Trophoblast cell (in vitro differentiated cells and primary cell): ENCODE results near the gene INS.

Experiments used
- DNase-seq, 2 donors: peaks; one replicate each; pipeline ENCODE4 v3.0.0-alpha.2; 2016
- H2AFZ ChIP-seq: 2 replicates; pipeline ENCODE4 v1.6.1; 2013; ENCODE audit warnings: low read length, moderate library complexity, mild to moderate bottlenecking; ENCODE audit not compliant: insufficient read depth, poor library complexity
- H2AK5ac ChIP-seq: 2 replicates; pipeline ENCODE4 v1.6.1; 2013; ENCODE audit warnings: mild to moderate bottlenecking, low read length
- H2BK120ac ChIP-seq: 2 replicates; pipeline ENCODE4 v1.6.1; 2013; ENCODE audit warnings: low read length, mild to moderate bottlenecking, moderate library complexity; ENCODE audit not compliant: insufficient read depth, poor library complexity
- H2BK12ac ChIP-seq: 2 replicates; pipeline ENCODE4 v1.6.1; 2013; ENCODE audit warnings: mild to moderate bottlenecking, low read length, moderate library complexity
- H2BK5ac ChIP-seq: 2 replicates; pipeline ENCODE4 v1.6.1; 2013; ENCODE audit warnings: low read length, low read depth, moderate library complexity, mild to moderate bottlenecking; ENCODE audit not compliant: poor library complexity
- H3K14ac ChIP-seq: 2 replicates; pipeline ENCODE4 v1.6.1; 2013; ENCODE audit warnings: mild to moderate bottlenecking, low read length
- H3K18ac ChIP-seq: 2 replicates; pipeline ENCODE4 v1.6.1; 2013; ENCODE audit warnings: mild to moderate bottlenecking, low read length
- H3K23ac ChIP-seq: 2 replicates; pipeline ENCODE4 v1.6.1; 2013; ENCODE audit warnings: low read length
- H3K27ac ChIP-seq: 2 replicates; pipeline ENCODE4 v1.5.1; 2013; ENCODE audit warnings: low read depth, mild to moderate bottlenecking, inconsistent platforms, low read length, moderate library complexity
- H3K27me3 ChIP-seq: 2 replicates; pipeline ENCODE4 v1.6.1; 2013; ENCODE audit warnings: inconsistent platforms, mild to moderate bottlenecking, low read length, moderate library complexity; ENCODE audit not compliant: insufficient read depth
- H3K36me3 ChIP-seq, 2 experiments: 1 replicate in 1 of 2; 2 replicates in 1 of 2; pipeline ENCODE4 v1.6.1; 2013; ENCODE audit warnings: low read length in 2 of 2, mild to moderate bottlenecking in 2 of 2, moderate library complexity in 1 of 2; ENCODE audit not compliant: insufficient read depth in 2 of 2, control insufficient read depth in 1 of 2
- H3K4ac ChIP-seq: 2 replicates; pipeline ENCODE4 v1.6.1; 2013; ENCODE audit warnings: low read depth, mild to moderate bottlenecking, low read length, moderate library complexity
- H3K4me1 ChIP-seq, 2 experiments: 1 replicate in 1 of 2; 2 replicates in 1 of 2; pipeline ENCODE4 v1.6.1; 2013; ENCODE audit warnings: low read length in 2 of 2, mild to moderate bottlenecking in 2 of 2, moderate library complexity in 1 of 2; ENCODE audit not compliant: insufficient read depth in 2 of 2, control insufficient read depth in 1 of 2
- H3K4me2 ChIP-seq: 2 replicates; pipeline ENCODE4 v1.6.1; 2013; ENCODE audit warnings: inconsistent platforms, mild to moderate bottlenecking, low read length, moderate library complexity
- H3K4me3 ChIP-seq: 2 replicates; pipeline ENCODE4 v1.5.1; 2013; ENCODE audit warnings: mild to moderate bottlenecking, low read depth, low read length, inconsistent platforms
- H3K79me1 ChIP-seq: one replicate; pipeline ENCODE4 v1.6.1; 2013; ENCODE audit warnings: low read length
- H3K79me2 ChIP-seq: 2 replicates; pipeline ENCODE4 v1.6.1; 2013; ENCODE audit warnings: low read length, mild to moderate bottlenecking; ENCODE audit not compliant: control insufficient read depth, insufficient read depth, poor library complexity
- H3K9ac ChIP-seq: 2 replicates; pipeline ENCODE4 v1.6.1; 2013; ENCODE audit warnings: mild to moderate bottlenecking, low read length
- H3K9me3 ChIP-seq: 2 replicates; pipeline ENCODE4 v1.6.1; 2013; ENCODE audit warnings: low read depth, mild to moderate bottlenecking, control low read depth, inconsistent platforms, low read length; ENCODE audit not compliant: insufficient read depth
- H4K12ac ChIP-seq: 2 replicates; pipeline ENCODE4 v1.6.1; 2013; ENCODE audit warnings: low read depth, mild to moderate bottlenecking, low read length, moderate library complexity
- H4K8ac ChIP-seq: 2 replicates; pipeline ENCODE4 v1.6.1; 2013; ENCODE audit warnings: low read depth, mild to moderate bottlenecking, low read length, moderate library complexity
- H4K91ac ChIP-seq: one replicate; pipeline ENCODE4 v1.6.1; 2013; ENCODE audit warnings: low read depth, mild to moderate bottlenecking, low read length, moderate library complexity
- WGBS: extraction: QIAGEN DNeasy Blood & Tissue Kit; methylation state at CpG from one replicate; pipeline ENCODE4 v1.1.7; 2013; ENCODE audit warnings: missing lambda C conversion rate; ENCODE audit not compliant: insufficient read length, insufficient coverage; ENCODE audit errors: extremely low coverage; 5-methylcytosine and 5-hydroxymethylcytosine counted together

Gene INS

GRCh38 chr11:2173150-2173693 lies 12.2 kb upstream of the INS start:
- H3K79me2 ChIP-seq, result no peaks in the 10 kb centered on the region
- no peak overlapping the region for H2AFZ ChIP-seq
- H2BK12ac ChIP-seq, result no peak overlapping the region
- H4K12ac ChIP-seq, result no peak overlapping the region
- H4K8ac ChIP-seq, result no peak overlapping the region
- H3K9ac ChIP-seq, result no peak overlapping the region
- no peaks in the 10 kb centered on the region for H3K79me1 ChIP-seq
- H3K9me3 ChIP-seq, result peaks cover 6% of the 10 kb centered on the region
- H3K14ac ChIP-seq, result no peak overlapping the region
- no peak overlapping the region for H3K4me3 ChIP-seq
- no peak overlapping the region for H4K91ac ChIP-seq
- H2BK120ac ChIP-seq, result no peak overlapping the region
- H3K4ac ChIP-seq, result no peak overlapping the region
- H3K27me3 ChIP-seq, result no peaks in the 10 kb centered on the region
- H3K18ac ChIP-seq, result no peak overlapping the region
- no peak overlapping the region for H3K23ac ChIP-seq
- H2BK5ac ChIP-seq, result no peak overlapping the region
- H3K27ac ChIP-seq, result no peak overlapping the region
- no peaks in the 10 kb centered on the region for H3K36me3 ChIP-seq
- WGBS, result no CpG with 5 or more reads among the region's 16 CpGs
- H3K4me1 ChIP-seq, result peaks cover 3 to 4% of the 10 kb centered on the region in 2 experiments
- H2AK5ac ChIP-seq, result no peak overlapping the region
- DNase-seq, result no peak
- H3K4me2 ChIP-seq, result no peak overlapping the region

- Histone ChIP-seq H3K27me3 (no peaks in the 10 kb centered on the region), H4K12ac (no peak overlapping the region), H2BK5ac (no peak overlapping the region), H3K4ac (no peak overlapping the region), H2BK120ac (no peak overlapping the region), H4K8ac (no peak overlapping the region), H3K4me1 (peaks cover 3 to 4% of the 10 kb centered on the region in 2 experiments), H3K23ac (no peak overlapping the region), H2AK5ac (no peak overlapping the region), H3K36me3 (no peaks in the 10 kb centered on the region), H3K4me3 (no peak overlapping the region), H3K14ac (no peak overlapping the region), H2BK12ac (no peak overlapping the region), H3K79me1 (no peaks in the 10 kb centered on the region), H3K79me2 (no peaks in the 10 kb centered on the region), H2AFZ (no peak overlapping the region), H3K18ac (no peak overlapping the region), H3K9me3 (peaks cover 6% of the 10 kb centered on the region), H4K91ac (no peak overlapping the region), H3K9ac (no peak overlapping the region), H3K27ac (no peak overlapping the region), H3K4me2 (no peak overlapping the region)
- DNase-seq, result no peak
- WGBS, result no CpG with 5 or more reads among the region's 12 CpGs
Measured at GRCh38 chr11:2172676-2173075, 11.7 kb upstream of the INS start.

GRCh38 chr11:2171591-2172003 lies 10.6 kb upstream of the INS start, which contains the start of gene TH:
TSS of gene TH (minus strand) at chr11:2171815. CDS start at chr11:2171786, 29 bp downstream.
- H2BK5ac ChIP-seq, result no peak within 1 kb of the TSS
- no peak within 1 kb of the TSS for H2BK12ac ChIP-seq
- no peak within 1 kb of the TSS for H3K4me3 ChIP-seq
- H4K91ac ChIP-seq, result no peak within 1 kb of the TSS
- no peaks in the 10 kb centered on the region for H3K79me1 ChIP-seq
- WGBS, result no CpG with 5 or more reads among the region's 17 CpGs
- DNase-seq, result no peak
- H3K27ac ChIP-seq, result no peak within 1 kb of the TSS
- H3K4me1 ChIP-seq, result peaks cover 3 to 4% of the 10 kb centered on the region in 2 experiments
- no peak within 1 kb of the TSS for H4K8ac ChIP-seq
- no peak within 1 kb of the TSS for H3K14ac ChIP-seq
- H3K9ac ChIP-seq, result no peak within 1 kb of the TSS
- no peak within 1 kb of the TSS for H3K4me2 ChIP-seq
- peaks cover 6% of the 10 kb centered on the region for H3K9me3 ChIP-seq
- no peak within 1 kb of the TSS for H4K12ac ChIP-seq
- no peak within 1 kb of the TSS for H2BK120ac ChIP-seq
- H3K27me3 ChIP-seq, result no peaks in the 10 kb centered on the region
- no peaks in the 10 kb centered on the region for H3K36me3 ChIP-seq
- no peak within 1 kb of the TSS for H3K4ac ChIP-seq
- no peak within 1 kb of the TSS for H3K18ac ChIP-seq
- H2AK5ac ChIP-seq, result no peak within 1 kb of the TSS
- no peak within 1 kb of the TSS for H3K23ac ChIP-seq
- no peak within 1 kb of the TSS for H2AFZ ChIP-seq
- H3K79me2 ChIP-seq, result no peaks in the 10 kb centered on the region

GRCh38 chr11:2169626-2170570 lies 8.9 kb upstream of the INS start:
- no peaks in the 10 kb centered on the region for H3K36me3 ChIP-seq

More at GRCh38 chr11:2169626-2170570, 8.9 kb upstream of the INS start:
- no peak for DNase-seq
- H3K4ac ChIP-seq, result no peak overlapping the region
- no peak overlapping the region for H2AFZ ChIP-seq
- H3K9ac ChIP-seq, result no peak overlapping the region
- no peak overlapping the region for H4K12ac ChIP-seq
- no peak overlapping the region for H2BK5ac ChIP-seq
- H2BK120ac ChIP-seq, result no peak overlapping the region
- no peak overlapping the region for H4K8ac ChIP-seq
- no CpG with 5 or more reads among the region's 45 CpGs for WGBS
- no peak overlapping the region for H3K23ac ChIP-seq
- no peak overlapping the region for H3K18ac ChIP-seq
- no peak overlapping the region for H3K14ac ChIP-seq
- H3K79me2 ChIP-seq, result no peaks in the 10 kb centered on the region
- H3K4me1 ChIP-seq, result peaks cover 3 to 4% of the 10 kb centered on the region in 2 experiments
- H2BK12ac ChIP-seq, result no peak overlapping the region
- no peak overlapping the region for H2AK5ac ChIP-seq
- no peak overlapping the region for H3K4me3 ChIP-seq
- H3K79me1 ChIP-seq, result no peaks in the 10 kb centered on the region
- no peak overlapping the region for H4K91ac ChIP-seq
- H3K27ac ChIP-seq, result no peak overlapping the region
- peaks cover 2% of the 10 kb centered on the region for H3K9me3 ChIP-seq
- no peak overlapping the region for H3K4me2 ChIP-seq
- no peaks in the 10 kb centered on the region for H3K27me3 ChIP-seq
